K562 (cell line): ENCODE data around the gene FBXL13. TPM values are rescaled to one million over a fixed set of nuclear protein-coding genes. Genes with fewer than 3 reads are reported as not detected.
"Not testable (repeated sequence)": the region's sequence is repeated elsewhere in the genome, so short reads cannot be mapped to it uniquely, and the experiment has no call there.

ENCODE experiments used
- ATAC-seq: fragments of 200-7000 bp; cut with Tn5 transposase; 3 replicates; pipeline ENCODE4 v1.9.1; 2020; ENCODE audit warnings: moderate library complexity
- BruUV-seq: library from RNA; stranded (reverse); fragments of 400-500 nt; replicated peaks from 2 replicates; lab custom pipeline; 2021; lab: Mats Ljungman, UMichigan
- CTCF ChIA-PET: fragments of 300-600 bp; formaldehyde crosslinking; extraction: SDS; loops from one replicate; lab custom pipeline; 2021; ENCODE audit warnings: low intra/inter-chr PET ratio; lab: Yijun Ruan, JAX
- POLR2A ChIA-PET: fragments of 300-600, 350-650 bp; sonication (Branson Sonifier 250); formaldehyde crosslinking; extraction: SDS; loops from one replicate; lab custom pipeline; 2021; ENCODE audit warnings: antibody characterized with exemption, inconsistent platforms; lab: Yijun Ruan, JAX
- DNase-seq, 4 experiments: peaks; one replicate each; pipeline versions ENCODE4 v3.0.0 to v3.0.0-alpha.2; 2011 to 2018; ENCODE audit warnings: low spot score in 3 of 4, mixed read lengths in 3 of 4; ENCODE audit errors: extremely low read depth in 1 of 4
- FAIRE-seq: peaks from 2 replicates; lab custom pipeline; 2011; peaks lifted over from hg19 to GRCh38; lab: Jason Lieb, UNC
- H2AFZ ChIP-seq: 2 replicates; pipeline ENCODE4 v1.6.0; 2011; ENCODE audit warnings: low read depth, low read length, control low read depth, inconsistent platforms
- H3K27ac ChIP-seq: fragments of 200-600 bp; 3 replicates; pipeline ENCODE4 v1.8.0; 2011; ENCODE audit warnings: low read depth, mild to moderate bottlenecking, control low read depth, inconsistent platforms, low read length, moderate library complexity, mixed read lengths; ENCODE audit errors: extremely low read depth
- H3K27me3 ChIP-seq, 2 experiments: fragments of 300-600 bp in 1 of 2; 2 replicates in 1 of 2; 3 replicates in 1 of 2; pipeline versions ENCODE4 v1.6.0 to v1.8.0; 2011; ENCODE audit warnings: inconsistent platforms in 2 of 2, low read length in 2 of 2, mild to moderate bottlenecking in 1 of 2, mixed read lengths in 1 of 2, moderate library complexity in 1 of 2; ENCODE audit not compliant: control insufficient read depth in 2 of 2, insufficient read depth in 2 of 2
- H3K36me3 ChIP-seq: fragments of 300-600 bp; 3 replicates; pipeline ENCODE4 v1.8.0; 2011; ENCODE audit warnings: mild to moderate bottlenecking, low read length, inconsistent platforms; ENCODE audit not compliant: control insufficient read depth, insufficient read depth
- H3K4me1 ChIP-seq, 2 experiments: fragments of 200-600 bp in 1 of 2; replicated peaks in 1 of 2; 2 replicates in 1 of 2; 3 replicates in 1 of 2; pipeline versions ENCODE4 v1.5.1 to v1.8.0; 2011; ENCODE audit warnings: inconsistent platforms in 2 of 2, low read length in 2 of 2, mild to moderate bottlenecking in 1 of 2, mixed read lengths in 1 of 2, moderate library complexity in 1 of 2; ENCODE audit not compliant: control insufficient read depth in 2 of 2, insufficient read depth in 2 of 2
- H3K4me2 ChIP-seq: 2 replicates; pipeline ENCODE4 v1.6.1; 2011; ENCODE audit warnings: low read length, control low read depth, inconsistent platforms, mixed read lengths; ENCODE audit not compliant: insufficient read depth
- H3K4me3 ChIP-seq: fragments of 200-600 bp; sonication (generic), shearing (Covaris generic); 2 replicates; pipeline ENCODE4 v1.5.1; 2016; ENCODE audit warnings: control low read depth, inconsistent platforms
- H3K79me2 ChIP-seq: fragments of 200-600 bp; 3 replicates; pipeline ENCODE4 v1.8.0; 2011; ENCODE audit warnings: low read length, inconsistent platforms; ENCODE audit not compliant: control insufficient read depth, insufficient read depth
- H3K9ac ChIP-seq, 2 experiments: 2 replicates each; pipeline versions ENCODE4 v1.6.0 to v1.6.1; 2011; ENCODE audit warnings: low read depth in 2 of 2, low read length in 2 of 2, control low read depth in 1 of 2, inconsistent platforms in 1 of 2, mild to moderate bottlenecking in 1 of 2, mixed read lengths in 1 of 2; ENCODE audit not compliant: insufficient read depth in 1 of 2
- H3K9me1 ChIP-seq: one replicate; pipeline ENCODE4 v1.6.0; 2011; ENCODE audit warnings: inconsistent platforms, mild to moderate bottlenecking, low read length, moderate library complexity; ENCODE audit not compliant: control insufficient read depth, insufficient read depth
- H3K9me3 ChIP-seq: replicated peaks from 2 replicates; pipeline ENCODE4 v1.5.1; 2011; ENCODE audit warnings: low read depth, low read length, inconsistent platforms; ENCODE audit not compliant: control insufficient read depth, insufficient read depth
- H4K20me1 ChIP-seq: replicated peaks from 2 replicates; pipeline ENCODE4 v1.6.1; 2011; ENCODE audit warnings: low read length, inconsistent platforms, mixed read lengths; ENCODE audit not compliant: control insufficient read depth, insufficient read depth
- CEBPB ChIP-seq: fragments of 450-650 bp; IDR thresholded peaks from 2 replicates; pipeline ENCODE4 v1.6.1; 2016; ENCODE audit warnings: missing genetic modification characterization, missing compliant biosample characterization
- CEBPG ChIP-seq, 3 experiments: fragments of 200-800 bp in 1 of 3; sonication (Bioruptor generic) in 1 of 3; sonication (generic) in 1 of 3; formaldehyde crosslinking in 1 of 3; IDR thresholded peaks in 2 of 3; conservative IDR thresholded peaks in 1 of 3; 2 replicates each; pipeline versions ENCODE4 v1.6.1 to v1.8.0; 2016 to 2022; ENCODE audit warnings: missing compliant biosample characterization in 2 of 3, missing genetic modification characterization in 2 of 3, mild to moderate bottlenecking in 1 of 3, missing genetic modification reagents in 1 of 3
- WGBS: fragments of 100-300 bp; shearing (Covaris generic); methylation state at CpG from one replicate; pipeline ENCODE4 v1.1.6; 2016; ENCODE audit warnings: low coverage, mixed read lengths; ENCODE audit not compliant: insufficient coverage; ENCODE audit errors: missing lambda C conversion rate; 5-methylcytosine and 5-hydroxymethylcytosine counted together
- in situ Hi-C: fragments of 300-500 bp; cut with MboI; formaldehyde crosslinking; loops from 4 replicates; pipeline ENCODE4 v1.15.0; 2018; ENCODE audit warnings: inconsistent platforms, mixed read lengths
- intact Hi-C: fragments of 100-400 bp; cut with micrococcal nuclease; formaldehyde crosslinking; loops from 2 replicates; pipeline ENCODE4 v1.14.2; 2022
- polyA plus RNA-seq, 8 experiments: library from polyadenylated mRNA; depleted of rRNA in 4 of 8; stranded (reverse) in 5 of 8; unstranded in 3 of 8; fragments of >200 nt; fragmentation: Nextera tagmentation in 2 of 8; fragmentation: Illumina TruSeq in 1 of 8; extraction: Ambion mirVana in 2 of 8; extraction: Trizol in 1 of 8; gene quantifications; 2 replicates each; pipeline versions ENCODE4 v1.2.1 to v1.2.3, GENCODE V29; 2011 to 2014; ENCODE audit warnings: inconsistent platforms in 1 of 8, missing spikeins in 1 of 8
- total RNA-seq, 7 experiments: library from RNA; depleted of rRNA in 6 of 7; stranded (reverse); fragments of >200 nt in 6 of 7; fragmentation: Illumina TruSeq in 2 of 7; extraction: Trizol in 2 of 7; gene quantifications; 2 replicates each; pipeline versions ENCODE4 v1.2.1 to v1.2.3, GENCODE V29; 2011 to 2021; ENCODE audit warnings: low replicate concordance in 1 of 7
- TF ChIP-seq, protein P1 (sequence below), 2 experiments: fragments of 450-650 bp in 1 of 2; sonication (generic) in 1 of 2; formaldehyde crosslinking in 1 of 2; IDR thresholded peaks in 1 of 2; conservative IDR thresholded peaks in 1 of 2; 2 replicates each; pipeline versions ENCODE4 v1.6.1 to v1.8.1; 2016 to 2023; ENCODE audit warnings: mild to moderate bottlenecking in 2 of 2, moderate library complexity in 2 of 2, inconsistent platforms in 1 of 2, missing genetic modification reagents in 1 of 2

The FBXL13 gene
- total and polyA plus RNA-seq, 9 of the 15 experiments (the other 6 are each of a cell fraction or from before 2014, with no cell fraction given), result 16.3 to 55.0 (median 25.4) TPM

DNA sequence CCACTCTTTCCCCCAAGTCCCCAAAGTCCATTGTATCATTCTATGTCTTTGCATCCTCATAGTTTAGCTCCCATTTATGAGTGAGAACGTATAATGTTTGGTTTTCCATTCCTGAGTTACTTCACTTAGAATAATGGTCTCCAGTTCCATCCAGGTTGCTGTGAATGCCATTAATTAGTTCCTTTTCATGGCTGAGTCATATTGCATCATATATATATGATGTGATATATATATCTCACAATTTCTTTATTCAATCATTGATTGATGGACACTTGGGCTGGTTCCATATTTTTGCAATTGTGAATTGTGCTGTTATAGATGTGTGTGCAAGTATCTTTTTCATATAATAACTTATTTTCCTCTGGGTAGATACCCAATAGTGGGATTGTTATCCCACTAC, 18.6 kb downstream of the FBXL13 start:
- H3K4me2 ChIP-seq; H3K79me2 ChIP-seq; ATAC-seq; H3K4me1 ChIP-seq; H3K4me3 ChIP-seq; H3K27me3 ChIP-seq; POLR2A ChIA-PET; intact Hi-C loops; H3K9ac ChIP-seq; H3K9me3 ChIP-seq; DNase-seq; BruUV-seq; H2AFZ ChIP-seq; H3K27ac ChIP-seq; FAIRE-seq; H4K20me1 ChIP-seq; H3K36me3 ChIP-seq; CTCF ChIA-PET; H3K9me1 ChIP-seq; TF ChIP-seq CEBPG (CRISPR knock-in tag; IDR thresholded peaks at IDR 0.05): not testable (repeated sequence)
- 24% methylated on average over 1 of the region's 1 CpG for WGBS
- peak; percentile 56 to 76; a peak in 3 of 4 replicates for TF ChIP-seq CEBPG (tag; conservative IDR thresholded peaks at IDR 0.05 in 1 of 2, IDR thresholded peaks at IDR 0.05 in 1 of 2)
- TF ChIP-seq CEBPB, result peak; percentile 69; the same call in 1 of the 2 replicates
- TF ChIP-seq, protein P1, sequence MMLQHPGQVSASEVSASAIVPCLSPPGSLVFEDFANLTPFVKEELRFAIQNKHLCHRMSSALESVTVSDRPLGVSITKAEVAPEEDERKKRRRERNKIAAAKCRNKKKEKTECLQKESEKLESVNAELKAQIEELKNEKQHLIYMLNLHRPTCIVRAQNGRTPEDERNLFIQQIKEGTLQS (IDR thresholded peaks at IDR 0.05), result peak; percentile 55
- TF ChIP-seq, protein P1 (CRISPR knock-in tag; conservative IDR thresholded peaks at IDR 0.05), result not testable (repeated sequence)
- in situ Hi-C loops, result loop anchor here (5.0 to 25.0 kb wide), 2 partner anchors 69 to 569 kb away; partner anchors contain the start of gene POLR2J
